Esophagus muscularis mucosa (tissue), 4 donors: ENCODE data around the gene NPAS3. TPM values are rescaled to one million over a fixed set of nuclear protein-coding genes. Genes with fewer than 3 reads are reported as not detected.

ENCODE experiments used
- DNase-seq: peaks from one replicate; pipeline ENCODE4 v3.0.0-alpha.2; 2017; ENCODE audit errors: extremely low spot score
- H3K27ac ChIP-seq, 4 donors: fragments of 200-600 bp; sonication (generic); replicated peaks in 1 of 4; 1 replicate in 3 of 4; 2 replicates in 1 of 4; pipeline ENCODE4 v1.5.1; 2016 to 2019; ENCODE audit warnings: mild to moderate bottlenecking in 1 of 4
- H3K27me3 ChIP-seq, 4 donors: fragments of 200-600 bp; sonication (generic); one replicate each; pipeline versions ENCODE4 v1.5.1 to v1.6.0; 2016 to 2019
- H3K36me3 ChIP-seq, 4 donors: fragments of 200-600 bp; sonication (generic); one replicate each; pipeline ENCODE4 v1.5.1; 2016 to 2019
- H3K4me1 ChIP-seq, 4 donors: fragments of 200-600 bp; sonication (generic); one replicate each; pipeline ENCODE4 v1.5.1; 2016 to 2019
- H3K4me3 ChIP-seq, 4 donors: fragments of 200-600 bp; sonication (generic); 1 replicate in 2 of 4; 2 replicates in 2 of 4; pipeline ENCODE4 v1.5.1; 2016 to 2019; ENCODE audit warnings: mild to moderate bottlenecking in 4 of 4, moderate library complexity in 1 of 4
- H3K9me3 ChIP-seq, 4 donors: fragments of 200-600 bp; sonication (generic); 1 replicate in 3 of 4; 2 replicates in 1 of 4; pipeline ENCODE4 v1.5.1; 2016 to 2019
- EP300 ChIP-seq: sonication (generic); formaldehyde crosslinking; IDR thresholded peaks from one replicate; pipeline ENCODE4 v1.6.1; 2017; ENCODE audit warnings: antibody characterized with exemption
- POLR2A ChIP-seq: fragments of 450-650 bp; IDR thresholded peaks from one replicate; pipeline ENCODE4 v1.6.1; 2017; ENCODE audit warnings: antibody characterized with exemption, moderate library complexity, mild to moderate bottlenecking, low read depth
- POLR2AphosphoS5 ChIP-seq, 2 donors: sonication (generic); formaldehyde crosslinking; IDR thresholded peaks; one replicate each; pipeline ENCODE4 v1.6.1; 2017; ENCODE audit warnings: antibody characterized with exemption in 2 of 2
- WGBS: methylation state at CpG from one replicate; pipeline ENCODE4 v1.1.5; 2018; 5-methylcytosine and 5-hydroxymethylcytosine counted together
- intact Hi-C: fragments of 100-400 bp; cut with DNase I; formaldehyde crosslinking; loops from one replicate; pipeline ENCODE4 v1.15.1; 2023
- total RNA-seq, 4 donors: library from RNA; depleted of rRNA; stranded (reverse); fragments of >200 nt; gene quantifications; one replicate each; pipeline versions ENCODE4 v1.1.0 to v1.2.1, GENCODE V29; 2016
- TF ChIP-seq, protein P1 (sequence below), 3 experiments: fragments of 200-600 bp in 2 of 3; fragments of 450-650 bp in 1 of 3; sonication (generic) in 2 of 3; IDR thresholded peaks; one replicate each; pipeline ENCODE4 v1.5.1; 2017 to 2019; ENCODE audit warnings: antibody characterized with exemption in 3 of 3, mild to moderate bottlenecking in 2 of 3, moderate library complexity in 1 of 3

The NPAS3 gene
- total RNA-seq, 4 donors from 2014 or later, result 3.3 to 7.3 (median 5.8) TPM

DNA sequence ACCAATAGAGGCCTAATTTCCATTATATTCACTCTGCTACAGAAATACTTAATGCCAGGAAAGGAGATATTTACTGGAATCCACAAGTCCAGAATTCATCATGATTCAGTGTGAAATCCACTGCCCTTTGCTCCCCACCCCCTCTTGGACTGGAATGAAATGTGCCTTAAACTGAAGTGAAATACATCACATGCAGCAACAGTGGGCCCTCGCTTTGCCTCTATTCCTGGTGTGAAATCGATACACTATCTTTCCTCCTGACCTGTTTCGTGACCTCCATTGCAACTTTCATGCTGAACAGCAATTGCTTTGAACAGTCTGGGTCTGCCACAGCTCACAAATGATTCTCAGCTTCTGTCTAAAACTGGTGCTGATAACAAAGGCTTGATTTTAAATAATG, 100.6 kb downstream of the NPAS3 start:
- WGBS, result 88% methylated on average over 3 of the region's 3 CpGs
- Histone ChIP-seq H3K9me3 (peaks cover 0 to 5% (median 0%) of the 10 kb centered on the region in 4 donors), H3K4me3 (no peak overlapping the region), H3K27me3 (no peaks in the 10 kb centered on the region), H3K27ac (no peak overlapping the region), H3K36me3 (no peaks in the 10 kb centered on the region), H3K4me1 (peaks cover 0 to 8% (median 4%) of the 10 kb centered on the region in 4 donors)
- no peak for TF ChIP-seq POLR2A
- TF ChIP-seq, protein P1, sequence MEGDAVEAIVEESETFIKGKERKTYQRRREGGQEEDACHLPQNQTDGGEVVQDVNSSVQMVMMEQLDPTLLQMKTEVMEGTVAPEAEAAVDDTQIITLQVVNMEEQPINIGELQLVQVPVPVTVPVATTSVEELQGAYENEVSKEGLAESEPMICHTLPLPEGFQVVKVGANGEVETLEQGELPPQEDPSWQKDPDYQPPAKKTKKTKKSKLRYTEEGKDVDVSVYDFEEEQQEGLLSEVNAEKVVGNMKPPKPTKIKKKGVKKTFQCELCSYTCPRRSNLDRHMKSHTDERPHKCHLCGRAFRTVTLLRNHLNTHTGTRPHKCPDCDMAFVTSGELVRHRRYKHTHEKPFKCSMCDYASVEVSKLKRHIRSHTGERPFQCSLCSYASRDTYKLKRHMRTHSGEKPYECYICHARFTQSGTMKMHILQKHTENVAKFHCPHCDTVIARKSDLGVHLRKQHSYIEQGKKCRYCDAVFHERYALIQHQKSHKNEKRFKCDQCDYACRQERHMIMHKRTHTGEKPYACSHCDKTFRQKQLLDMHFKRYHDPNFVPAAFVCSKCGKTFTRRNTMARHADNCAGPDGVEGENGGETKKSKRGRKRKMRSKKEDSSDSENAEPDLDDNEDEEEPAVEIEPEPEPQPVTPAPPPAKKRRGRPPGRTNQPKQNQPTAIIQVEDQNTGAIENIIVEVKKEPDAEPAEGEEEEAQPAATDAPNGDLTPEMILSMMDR (IDR thresholded peaks at IDR 0.05), result no peak
- TF ChIP-seq POLR2AphosphoS5 (IDR thresholded peaks at IDR 0.05), result no peak
- no peak for TF ChIP-seq EP300
- intact Hi-C loops, result no loop called here
- DNase-seq, result no peak

DNA sequence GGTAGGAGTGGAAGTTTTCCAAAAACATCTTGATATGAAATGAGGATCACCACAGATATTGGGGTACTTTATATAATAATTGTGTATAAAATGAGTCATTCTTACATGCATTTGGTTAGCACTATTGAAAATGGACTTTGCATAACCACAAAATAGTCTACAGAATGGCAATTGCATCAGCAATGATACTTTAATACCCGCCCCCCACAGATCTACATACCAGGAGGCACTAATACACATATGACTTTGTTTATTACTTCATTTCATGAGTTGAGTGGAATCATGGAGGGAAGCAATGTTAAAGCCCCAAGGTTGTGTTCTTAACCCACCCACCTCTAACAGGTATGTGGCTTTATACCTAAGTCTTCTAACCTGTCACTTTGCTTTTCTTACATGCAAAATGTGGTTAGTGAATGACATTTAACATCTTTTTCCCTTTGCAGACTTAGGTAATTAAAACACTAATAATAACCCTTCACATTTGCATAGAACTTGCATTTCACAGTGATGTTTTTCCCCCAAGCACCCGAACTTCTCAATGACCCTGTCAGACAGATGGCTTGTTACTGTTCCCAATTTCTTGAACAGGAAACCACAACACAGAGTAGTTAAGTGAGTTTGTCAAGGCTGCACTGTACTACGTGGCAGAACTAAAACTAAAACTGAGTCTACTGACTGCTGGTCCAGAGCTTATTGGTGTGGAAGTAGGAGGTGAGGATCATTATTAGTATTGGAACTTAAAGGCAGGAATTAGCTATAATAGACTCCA, 101.9 kb downstream of the NPAS3 start:
- H3K27ac ChIP-seq, result no peak overlapping the region
- 94% methylated on average over 3 of the region's 3 CpGs for WGBS
- no peak for TF ChIP-seq POLR2AphosphoS5 (IDR thresholded peaks at IDR 0.05)
- TF ChIP-seq EP300, result no peak
- TF ChIP-seq, protein P1 (IDR thresholded peaks at IDR 0.05), result no peak
- no peak for TF ChIP-seq POLR2A
- no peaks in the 10 kb centered on the region for H3K27me3 ChIP-seq
- H3K9me3 ChIP-seq, result peaks cover 0 to 5% (median 0%) of the 10 kb centered on the region in 4 donors
- no peaks in the 10 kb centered on the region for H3K36me3 ChIP-seq
- DNase-seq, result no peak
- intact Hi-C loops, result no loop called here
- peaks cover 0 to 8% (median 4%) of the 10 kb centered on the region in 4 donors for H3K4me1 ChIP-seq
- no peak overlapping the region for H3K4me3 ChIP-seq

DNA sequence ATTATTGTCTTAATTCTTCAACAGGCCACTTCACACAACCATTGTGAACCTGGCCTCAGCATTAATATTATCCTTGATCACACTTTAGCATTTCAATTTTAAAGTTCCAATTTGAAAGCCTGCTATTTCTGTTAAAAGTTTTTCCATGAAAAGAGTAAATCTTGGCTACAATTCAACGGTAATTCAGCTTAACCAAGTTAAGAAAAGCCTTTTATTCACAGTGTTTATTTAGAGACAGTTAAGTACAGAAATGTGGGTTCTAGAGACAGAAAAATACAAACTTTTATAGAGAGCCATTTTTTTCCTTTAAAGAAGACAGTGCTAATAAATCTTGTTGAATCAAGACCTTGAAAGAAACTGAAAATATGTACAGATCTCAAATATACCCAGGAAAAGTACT, 103.9 kb downstream of the NPAS3 start:
- intact Hi-C loops, result no loop called here
- H3K4me3 ChIP-seq, result no peak overlapping the region
- peaks cover 0 to 5% (median 0%) of the 10 kb centered on the region in 4 donors for H3K9me3 ChIP-seq
- peaks cover 0 to 8% (median 0%) of the 10 kb centered on the region in 4 donors for H3K4me1 ChIP-seq
- DNase-seq, result no peak
- H3K36me3 ChIP-seq, result no peaks in the 10 kb centered on the region
- WGBS, result 56% methylated on average over 1 of the region's 1 CpG
- no peak overlapping the region for H3K27ac ChIP-seq
- H3K27me3 ChIP-seq, result no peaks in the 10 kb centered on the region
- TF ChIP-seq POLR2A (no peak), POLR2AphosphoS5 (IDR thresholded peaks at IDR 0.05) (no peak)

DNA sequence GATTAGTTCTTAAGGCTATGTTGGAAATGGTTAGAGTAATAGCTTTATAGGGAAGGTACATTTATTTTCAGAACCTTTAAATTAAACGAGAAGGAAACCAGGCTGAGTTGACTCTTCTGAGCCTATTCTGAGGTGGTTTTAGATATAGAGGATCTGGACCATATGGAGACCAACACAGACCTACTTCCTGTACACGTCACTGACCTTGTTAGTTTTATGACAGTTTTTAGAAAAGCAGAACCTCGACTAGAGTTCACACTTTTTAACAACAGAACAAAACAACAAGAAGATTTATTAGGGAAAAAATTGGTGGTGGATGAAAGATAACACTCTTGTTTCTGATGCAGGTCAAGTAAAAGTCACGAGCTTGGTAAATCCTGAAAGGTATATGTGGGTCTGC, 107.1 kb downstream of the NPAS3 start:
- Histone ChIP-seq H3K36me3 (no peaks in the 10 kb centered on the region), H3K4me3 (no peak overlapping the region), H3K9me3 (peaks cover 0 to 5% (median 0%) of the 10 kb centered on the region in 4 donors), H3K27ac (no peak overlapping the region), H3K4me1 (peaks cover 0 to 8% (median 0%) of the 10 kb centered on the region in 4 donors), H3K27me3 (no peaks in the 10 kb centered on the region)
- 54% methylated on average over 4 of the region's 4 CpGs for WGBS
- TF ChIP-seq POLR2A (no peak), POLR2AphosphoS5 (IDR thresholded peaks at IDR 0.05) (no peak), EP300 (no peak)
- TF ChIP-seq, protein P1 (IDR thresholded peaks at IDR 0.05), result no peak
- DNase-seq, result no peak
- intact Hi-C loops, result no loop called here

DNA sequence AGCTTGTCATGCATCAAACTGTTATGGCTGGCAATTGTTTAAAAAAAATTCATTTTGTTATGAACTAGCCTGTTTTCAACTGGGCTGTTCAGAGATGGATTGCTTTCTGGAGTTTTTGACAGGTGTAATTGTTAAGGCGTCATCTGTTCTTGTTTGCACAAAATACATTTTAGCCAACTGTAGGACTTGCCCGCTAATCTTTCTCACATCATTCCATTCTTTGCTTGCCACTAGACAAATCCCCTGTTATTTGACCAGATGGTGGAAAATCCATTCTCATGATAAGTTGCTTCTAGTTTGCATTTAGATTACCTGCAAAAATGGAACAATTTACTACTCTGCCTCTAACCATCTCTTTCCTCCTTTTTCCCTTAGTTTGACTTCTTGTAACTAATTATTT, 114.3 kb downstream of the NPAS3 start:
- H3K4me1 ChIP-seq, result no peaks in the 10 kb centered on the region
- no peak for DNase-seq

More for the DNA sequence above, 114.3 kb downstream of the NPAS3 start:
- WGBS, result 81% methylated on average over 2 of the region's 2 CpGs
- Histone ChIP-seq H3K27me3 (no peaks in the 10 kb centered on the region), H3K27ac (no peak overlapping the region), H3K4me3 (no peak overlapping the region), H3K9me3 (no peaks in the 10 kb centered on the region), H3K36me3 (no peaks in the 10 kb centered on the region)
- TF ChIP-seq POLR2A (no peak), POLR2AphosphoS5 (IDR thresholded peaks at IDR 0.05) (no peak), EP300 (no peak)
- TF ChIP-seq, protein P1 (IDR thresholded peaks at IDR 0.05), result no peak
- intact Hi-C loops, result no loop called here
